Activated T-cell treated with anti-CD3 and anti-CD28 coated beads, Interleukin-2, amount 50 U/mL, for 1 hour (primary cell): ENCODE measurements around the gene RFC4.
"Not testable (repeated sequence)": the region's sequence is repeated elsewhere in the genome, so short reads cannot be mapped to it uniquely, and the experiment has no call there.

Source experiments
- DNase-seq: peaks from one replicate; pipeline ENCODE4 v3.0.0-alpha.2; 2020

Gene RFC4

GRCh38 chr3:186806089-186807055 is at the start of gene RFC4:
TSS of gene RFC4 (minus strand) at chr3:186806482. CDS start at chr3:186804713, 1,769 bp downstream.
- peak; percentile 87 for DNase-seq

GRCh38 chr3:186854954-186855353 is 48.7 kb upstream of the RFC4 start:
- DNase-seq: no peak

GRCh38 chr3:186854146-186854545 is 47.9 kb upstream of the RFC4 start:
- DNase-seq: no peak

- no peak for DNase-seq
Measured at GRCh38 chr3:186852994-186853393, 46.7 kb upstream of the RFC4 start.

- DNase-seq: not testable (repeated sequence)
Measured at GRCh38 chr3:186851835-186852234, 45.6 kb upstream of the RFC4 start.

- DNase-seq: no peak
Measured at GRCh38 chr3:186849374-186849975, 43.2 kb upstream of the RFC4 start.

GRCh38 chr3:186847437-186847836 is 41.2 kb upstream of the RFC4 start:
- no peak for DNase-seq

GRCh38 chr3:186845756-186846155 is 39.5 kb upstream of the RFC4 start:
- no peak for DNase-seq

GRCh38 chr3:186844908-186845307 is 38.6 kb upstream of the RFC4 start:
- DNase-seq: no peak

GRCh38 chr3:186843039-186843432 is 36.8 kb upstream of the RFC4 start:
- no peak for DNase-seq

GRCh38 chr3:186842426-186843038 is 36.2 kb upstream of the RFC4 start, which contains the start of gene ADIPOQ:
TSS of gene ADIPOQ (plus strand) at chr3:186842710. CDS start at chr3:186853059, 10,349 bp downstream.
- no peak for DNase-seq

- no peak for DNase-seq
Measured at GRCh38 chr3:186841620-186842019, 35.3 kb upstream of the RFC4 start.

GRCh38 chr3:186839874-186840641 is 33.8 kb upstream of the RFC4 start:
- DNase-seq: no peak

GRCh38 chr3:186832276-186832675 is 26.0 kb upstream of the RFC4 start:
- no peak for DNase-seq

GRCh38 chr3:186831798-186832197 is 25.5 kb upstream of the RFC4 start:
- no peak for DNase-seq

GRCh38 chr3:186828340-186828739 is 22.1 kb upstream of the RFC4 start:
- no peak for DNase-seq

- peak; percentile 88 for DNase-seq
Measured at GRCh38 chr3:186826976-186827857, 20.9 kb upstream of the RFC4 start.

GRCh38 chr3:186826410-186826975 is 20.2 kb upstream of the RFC4 start:
- peak; percentile 29 for DNase-seq

GRCh38 chr3:186825872-186826409 is 19.7 kb upstream of the RFC4 start:
- DNase-seq: no peak

- DNase-seq: peak; percentile 50
Measured at GRCh38 chr3:186825294-186825821, 19.1 kb upstream of the RFC4 start.
